ENCODE data around the gene CCDC38. TPM values are rescaled to one million over a fixed set of nuclear protein-coding genes. Genes with fewer than 3 reads are reported as not detected.

The CCDC38 gene
- total and polyA plus RNA-seq, 9 donors: 0.22 to 0.37 (median 0.25) TPM; not detected in 6

- peak in 1 of 5 donors; percentile 20 for DNase-seq
- H3K9me3 ChIP-seq: no peaks in the 10 kb centered on the region
- H3K4me3 ChIP-seq: no peak overlapping the region
- intact Hi-C loops (cut with DNase I): no loop called here
- no peak overlapping the region for H3K27ac ChIP-seq
- H3K4me1 ChIP-seq (ENCODE audit: insufficient read depth): no peaks in the 10 kb centered on the region
- H3K36me3 ChIP-seq: no peaks in the 10 kb centered on the region
- TF ChIP-seq CTCF (IDR thresholded peaks at IDR 0.05) (peak in 1 of 3 donors; percentile 19), EP300 (IDR thresholded peaks at IDR 0.05) (no peak)
- WGBS, 3 donors: 22 to 26% (median 23%) methylated on average over 7 of the region's 7 CpGs
- H3K27me3 ChIP-seq: no peaks in the 10 kb centered on the region
Measured at GRCh38 chr12:95918194-95918993, 24.0 kb downstream of the CCDC38 start.

- no peak for TF ChIP-seq EP300 (IDR thresholded peaks at IDR 0.05)
- TF ChIP-seq CTCF (IDR thresholded peaks at IDR 0.05): no peak
- no peak for TF ChIP-seq POLR2A (IDR thresholded peaks at IDR 0.05)
- H3K27ac ChIP-seq: no peak overlapping the region
- no peak for DNase-seq
- H3K27me3 ChIP-seq: no peaks in the 10 kb centered on the region
- 89 to 92% (median 92%) methylated on average over 3 of the region's 3 CpGs for WGBS, 3 donors
- intact Hi-C loops (cut with DNase I): no loop called here
- no peaks in the 10 kb centered on the region for H3K4me1 ChIP-seq (ENCODE audit: insufficient read depth)
- H3K36me3 ChIP-seq: no peaks in the 10 kb centered on the region
- no peak overlapping the region for H3K4me3 ChIP-seq
- H3K9me3 ChIP-seq: no peaks in the 10 kb centered on the region
Measured at GRCh38 chr12:95909871-95910270, 32.5 kb downstream of the CCDC38 start.

- Histone ChIP-seq H3K27me3 (no peaks in the 10 kb centered on the region), H3K9me3 (no peaks in the 10 kb centered on the region), H3K4me1 (ENCODE audit: insufficient read depth) (no peaks in the 10 kb centered on the region), H3K27ac (no peak overlapping the region), H3K36me3 (no peaks in the 10 kb centered on the region), H3K4me3 (no peak overlapping the region)
- no peak for TF ChIP-seq POLR2A (IDR thresholded peaks at IDR 0.05)
- no peak for TF ChIP-seq EP300 (IDR thresholded peaks at IDR 0.05)
- no peak for TF ChIP-seq CTCF (IDR thresholded peaks at IDR 0.05)
- no peak for DNase-seq
- intact Hi-C loops (cut with DNase I): no loop called here
Measured at GRCh38 chr12:95908573-95908972, 33.8 kb downstream of the CCDC38 start.

GRCh38 chr12:95898081-95898480 is 44.3 kb downstream of the CCDC38 start:
- DNase-seq: no peak
- Histone ChIP-seq H3K36me3 (no peaks in the 10 kb centered on the region), H3K27ac (no peak overlapping the region), H3K4me3 (no peak overlapping the region), H3K27me3 (no peaks in the 10 kb centered on the region), H3K9me3 (no peaks in the 10 kb centered on the region), H3K4me1 (ENCODE audit: insufficient read depth) (no peaks in the 10 kb centered on the region)
- 52 to 63% (median 63%) methylated on average over 4 of the region's 4 CpGs for WGBS, 3 donors
- intact Hi-C loops (cut with DNase I): no loop called here
- TF ChIP-seq EP300 (IDR thresholded peaks at IDR 0.05) (no peak), POLR2A (IDR thresholded peaks at IDR 0.05) (no peak), CTCF (IDR thresholded peaks at IDR 0.05) (no peak)

All from ovary (tissue), 9 donors.